Sigmoid colon (tissue), 7 donors: ENCODE data around the gene FNDC10. TPM values are rescaled to one million over a fixed set of nuclear protein-coding genes. Genes with fewer than 3 reads are reported as not detected.

ENCODE experiments used
- DNase-seq: peaks from one replicate; pipeline ENCODE4 v3.0.0-alpha.2; 2019
- H3K27ac ChIP-seq, 4 donors: fragments of 200-600 bp; sonication (generic); one replicate each; pipeline ENCODE4 v1.5.1; 2016 to 2019; ENCODE audit warnings: mild to moderate bottlenecking in 1 of 4
- H3K27me3 ChIP-seq, 3 donors: fragments of 200-600 bp; sonication (generic); one replicate each; pipeline ENCODE4 v1.5.1; 2019; ENCODE audit warnings: mild to moderate bottlenecking in 1 of 3
- H3K36me3 ChIP-seq, 4 donors: fragments of 200-600 bp; sonication (generic); one replicate each; pipeline ENCODE4 v1.5.1; 2016 to 2019
- H3K4me1 ChIP-seq, 4 donors: fragments of 200-600 bp; sonication (generic); one replicate each; pipeline ENCODE4 v1.5.1; 2017 to 2019
- H3K4me3 ChIP-seq, 4 donors: fragments of 200-600 bp; sonication (generic); one replicate each; pipeline ENCODE4 v1.5.1; 2017 to 2019; ENCODE audit warnings: mild to moderate bottlenecking in 2 of 4, moderate library complexity in 1 of 4
- H3K9me3 ChIP-seq, 4 donors: fragments of 200-600 bp in 3 of 4; sonication (generic) in 3 of 4; one replicate each; pipeline versions ENCODE4 v1.5.1 to v1.6.1; 2013 to 2019
- CTCF ChIP-seq, 4 experiments: fragments of 450-650 bp in 3 of 4; fragments of 200-600 bp in 1 of 4; IDR thresholded peaks; one replicate each; pipeline ENCODE4 v1.5.1; 2016 to 2019; ENCODE audit warnings: antibody characterized with exemption in 4 of 4, mild to moderate bottlenecking in 3 of 4, moderate library complexity in 2 of 4
- EP300 ChIP-seq, 4 donors: sonication (generic); formaldehyde crosslinking; IDR thresholded peaks; one replicate each; pipeline ENCODE4 v1.6.1; 2017; ENCODE audit warnings: antibody characterized with exemption in 4 of 4
- POLR2A ChIP-seq, 2 donors: fragments of 450-650 bp; IDR thresholded peaks; one replicate each; pipeline ENCODE4 v1.6.1; 2016; ENCODE audit warnings: antibody characterized with exemption in 2 of 2, mild to moderate bottlenecking in 2 of 2, moderate library complexity in 2 of 2
- POLR2AphosphoS5 ChIP-seq, 4 donors: sonication (generic); formaldehyde crosslinking; IDR thresholded peaks; one replicate each; pipeline ENCODE4 v1.6.1; 2017; ENCODE audit warnings: antibody characterized with exemption in 4 of 4
- WGBS, 2 donors: extraction: QIAGEN DNeasy Blood & Tissue Kit; methylation state at CpG; one replicate each; pipeline ENCODE4 v1.1.7; 2013; 5-methylcytosine and 5-hydroxymethylcytosine counted together
- intact Hi-C: fragments of 100-400 bp; cut with DNase I; formaldehyde crosslinking; loops from one replicate; pipeline ENCODE4 v1.15.1; 2023
- polyA plus RNA-seq, 3 donors: library from polyadenylated mRNA; stranded (reverse); fragments of 200-250 nt; gene quantifications; one replicate each; pipeline ENCODE4 v1.2.3, GENCODE V29; 2013
- total RNA-seq, 4 donors: library from RNA; depleted of rRNA; stranded (reverse); fragments of >200 nt; gene quantifications; one replicate each; pipeline ENCODE4 v1.1.0, GENCODE V29; 2016
- donor health status: healthy with polysubstance abuse.
- donor health status: Bipolar disorder and iron deficiency.
- donor health status: healthy.

The FNDC10 gene
- total and polyA plus RNA-seq, 7 donors = 0.82 to 3.5 (median 2.2) TPM

- Histone ChIP-seq H3K27ac (no peak overlapping the region), H3K4me3 (no peak overlapping the region), H3K36me3 (no peaks in the 10 kb centered on the region), H3K4me1 (peaks cover 0 to 19% (median 14%) of the 10 kb centered on the region in 4 donors), H3K9me3 (no peaks in the 10 kb centered on the region), H3K27me3 (peaks cover 31 to 80% (median 55%) of the 10 kb centered on the region in 3 donors)
- WGBS, 2 donors = 85 to 90% methylated on average over 15 of the region's 15 CpGs
- TF ChIP-seq CTCF (IDR thresholded peaks at IDR 0.05) (no peak), POLR2AphosphoS5 (IDR thresholded peaks at IDR 0.05) (no peak)
- intact Hi-C loops = no loop called here
- DNase-seq = no peak
Observed at GRCh38 chr1:1601564-1602303, 1.8 kb upstream of the FNDC10 start.

GRCh38 chr1:1600861-1601563 is 1.1 kb upstream of the FNDC10 start:
- intact Hi-C loops = no loop called here
- Histone ChIP-seq H3K9me3 (no peaks in the 10 kb centered on the region), H3K4me3 (no peak overlapping the region), H3K36me3 (no peaks in the 10 kb centered on the region), H3K27me3 (peaks cover 31 to 85% (median 55%) of the 10 kb centered on the region in 3 donors), H3K27ac (no peak overlapping the region), H3K4me1 (peaks cover 0 to 19% (median 14%) of the 10 kb centered on the region in 4 donors)
- 70 to 81% methylated on average over 22 of the region's 22 CpGs for WGBS, 2 donors
- no peak for TF ChIP-seq EP300 (IDR thresholded peaks at IDR 0.05)
- DNase-seq = no peak

- TF ChIP-seq CTCF (IDR thresholded peaks at IDR 0.05) = no peak
- TF ChIP-seq POLR2A (IDR thresholded peaks at IDR 0.05) = no peak
- TF ChIP-seq EP300 (IDR thresholded peaks at IDR 0.05) = no peak
- no peak for TF ChIP-seq POLR2AphosphoS5 (IDR thresholded peaks at IDR 0.05)
- Histone ChIP-seq H3K4me1 (peaks cover 0 to 19% (median 14%) of the 10 kb centered on the region in 4 donors), H3K36me3 (no peaks in the 10 kb centered on the region), H3K9me3 (no peaks in the 10 kb centered on the region), H3K27ac (no peak overlapping the region), H3K4me3 (peak overlapping the region in 2 of 4 donors; percentile 23 to 39), H3K27me3 (peaks cover 31 to 76% (median 49%) of the 10 kb centered on the region in 3 donors)
- DNase-seq = no peak
- WGBS, 2 donors = 7 to 11% methylated on average over 111 of the region's 111 CpGs
- intact Hi-C loops = no loop called here
Observed at GRCh38 chr1:1599030-1599934, 653 bp downstream of the FNDC10 start.

- DNase-seq = no peak
- Histone ChIP-seq H3K36me3 (no peaks in the 10 kb centered on the region), H3K4me1 (peaks cover 0 to 19% (median 14%) of the 10 kb centered on the region in 4 donors), H3K27ac (no peak overlapping the region), H3K4me3 (no peak overlapping the region), H3K9me3 (no peaks in the 10 kb centered on the region), H3K27me3 (peaks cover 31 to 70% (median 49%) of the 10 kb centered on the region in 3 donors)
- WGBS, 2 donors = 78 to 88% methylated on average over 13 of the region's 13 CpGs
- intact Hi-C loops = no loop called here
- no peak for TF ChIP-seq POLR2A (IDR thresholded peaks at IDR 0.05)
- TF ChIP-seq EP300 (IDR thresholded peaks at IDR 0.05) = no peak
Observed at GRCh38 chr1:1598720-1599029, 1.3 kb downstream of the FNDC10 start.

GRCh38 chr1:1598051-1598719 is 1.8 kb downstream of the FNDC10 start:
- 83 to 89% methylated on average over 28 of the region's 28 CpGs for WGBS, 2 donors
- Histone ChIP-seq H3K27me3 (peaks cover 31 to 65% (median 49%) of the 10 kb centered on the region in 3 donors), H3K9me3 (no peaks in the 10 kb centered on the region), H3K4me3 (no peak overlapping the region), H3K36me3 (no peaks in the 10 kb centered on the region), H3K4me1 (peaks cover 0 to 19% (median 14%) of the 10 kb centered on the region in 4 donors), H3K27ac (no peak overlapping the region)
- peak; percentile 64 for DNase-seq
- intact Hi-C loops = no loop called here
- TF ChIP-seq POLR2A (IDR thresholded peaks at IDR 0.05) = no peak
- no peak for TF ChIP-seq CTCF (IDR thresholded peaks at IDR 0.05)
- TF ChIP-seq EP300 (IDR thresholded peaks at IDR 0.05) = no peak
- no peak for TF ChIP-seq POLR2AphosphoS5 (IDR thresholded peaks at IDR 0.05)
